Parathyroid adenoma (tissue), 2 donors: ENCODE results near the gene ASB1.

Experiments
- H2AFZ ChIP-seq: fragments of 300-600 bp; sonication (generic); one replicate; pipeline ENCODE4 v1.7.0; 2017; ENCODE audit warnings: antibody characterized with exemption, mild to moderate bottlenecking
- H3K27ac ChIP-seq: fragments of 300-600 bp; sonication (generic); one replicate; pipeline ENCODE4 v1.7.0; 2017
- H3K27me3 ChIP-seq: fragments of 300-600 bp; sonication (generic); one replicate; pipeline ENCODE4 v1.7.0; 2017; ENCODE audit warnings: low read length; ENCODE audit not compliant: control insufficient read depth, insufficient read depth
- H3K36me3 ChIP-seq: fragments of 300-600 bp; sonication (generic); one replicate; pipeline ENCODE4 v1.7.0; 2017; ENCODE audit warnings: low read length; ENCODE audit not compliant: control insufficient read depth, insufficient read depth
- H3K4me1 ChIP-seq: fragments of 300-600 bp; sonication (generic); one replicate; pipeline ENCODE4 v1.7.0; 2017; ENCODE audit warnings: control low read depth
- H3K4me2 ChIP-seq: fragments of 300-600 bp; sonication (generic); one replicate; pipeline ENCODE4 v1.7.0; 2017; ENCODE audit warnings: low read length
- H3K4me3 ChIP-seq: fragments of 300-600 bp; sonication (generic); one replicate; pipeline ENCODE4 v1.7.0; 2017; ENCODE audit warnings: low read depth, low read length
- H3K79me2 ChIP-seq: fragments of 300-600 bp; sonication (generic); one replicate; pipeline ENCODE4 v1.7.0; 2017; ENCODE audit warnings: control low read depth
- H3K9ac ChIP-seq: fragments of 300-600 bp; sonication (generic); one replicate; pipeline ENCODE4 v1.7.0; 2017; ENCODE audit warnings: mild to moderate bottlenecking
- H3K9me3 ChIP-seq: fragments of 300-600 bp; sonication (generic); one replicate; pipeline ENCODE4 v1.7.0; 2017; ENCODE audit warnings: low read length; ENCODE audit not compliant: control insufficient read depth
- CTCF ChIP-seq: fragments of 300-600 bp; sonication (generic); IDR thresholded peaks from one replicate; pipeline ENCODE4 v1.7.0; 2017; ENCODE audit warnings: antibody characterized with exemption, mild to moderate bottlenecking
- donor health status: primary hyperparathyroidism.

ASB1 gene

GRCh38 chr2:238501311-238501710 is 74.6 kb downstream of the ASB1 start:
- no peak overlapping the region for H2AFZ ChIP-seq
- H3K4me1 ChIP-seq: no peaks in the 10 kb centered on the region
- no peak overlapping the region for H3K4me2 ChIP-seq
- H3K79me2 ChIP-seq: no peaks in the 10 kb centered on the region
- no peaks in the 10 kb centered on the region for H3K27me3 ChIP-seq
- no peak overlapping the region for H3K27ac ChIP-seq
- TF ChIP-seq CTCF: no peak
- no peak overlapping the region for H3K9ac ChIP-seq
- no peaks in the 10 kb centered on the region for H3K9me3 ChIP-seq
- H3K4me3 ChIP-seq: no peak overlapping the region
- H3K36me3 ChIP-seq: no peaks in the 10 kb centered on the region
